ENCODE data around the gene TPM2.

Gene TPM2

DNA sequence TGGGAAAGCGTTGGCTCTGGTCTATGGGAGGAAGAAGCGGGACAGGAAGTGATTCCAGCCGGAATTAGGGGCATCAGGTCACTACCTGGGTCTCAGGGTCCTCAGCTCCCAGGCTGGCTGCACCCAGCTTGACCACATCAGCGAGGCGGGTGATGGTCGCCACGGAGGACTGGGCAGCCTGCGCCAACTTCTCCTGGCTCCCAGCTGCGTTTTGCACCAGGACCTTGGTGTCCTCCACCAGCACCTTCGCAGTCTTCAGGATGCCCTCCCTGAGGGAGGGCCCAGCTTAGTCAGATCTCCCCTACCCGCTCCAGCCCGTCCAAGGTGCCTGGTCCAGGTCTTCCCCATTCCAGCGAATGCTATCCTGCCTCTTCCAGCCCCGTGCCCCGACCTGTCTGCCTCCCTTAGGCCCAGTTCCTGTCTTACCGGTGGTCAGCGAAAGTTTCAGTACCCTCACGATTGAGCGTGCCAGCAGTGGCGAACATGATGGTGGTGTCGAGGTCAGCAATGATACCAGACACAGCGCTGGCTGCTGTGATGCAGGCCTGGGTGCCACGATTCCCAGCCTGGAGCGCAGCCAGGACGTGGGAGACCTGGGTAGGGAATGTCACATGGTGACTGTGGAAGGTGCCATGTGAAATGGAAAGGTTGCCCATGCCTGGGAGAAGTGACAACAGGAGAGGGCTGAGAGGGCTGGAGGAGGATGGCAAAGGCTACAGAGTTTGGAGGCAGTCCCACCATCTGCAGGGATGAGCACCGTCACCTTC, 14.4 kb upstream of the TPM2 start:
- no peaks in the 10 kb centered on the region for H3K9me3 ChIP-seq (ENCODE audit: insufficient read depth, low read length)
- peaks cover 85% of the 10 kb centered on the region for H3K36me3 ChIP-seq (replicated peaks; ENCODE audit: low read depth, low read length)
- no peaks in the 10 kb centered on the region for H3K4me1 ChIP-seq (ENCODE audit: low read length)
- H3K27me3 ChIP-seq (ENCODE audit: low read depth, low read length): no peaks in the 10 kb centered on the region
- no peak overlapping the region for H3K9ac ChIP-seq (ENCODE audit: low read length)
- H3K4me3 ChIP-seq (ENCODE audit: low read length): no peak overlapping the region
- H3K4me2 ChIP-seq (ENCODE audit: low read length): no peak overlapping the region
- H2AFZ ChIP-seq (ENCODE audit: low read depth, low read length): no peak overlapping the region
- H4K20me1 ChIP-seq (ENCODE audit: insufficient read depth, low read length): no peaks in the 10 kb centered on the region
- no peaks in the 10 kb centered on the region for H3K79me2 ChIP-seq (ENCODE audit: low read length)
- TF ChIP-seq, protein P1, sequence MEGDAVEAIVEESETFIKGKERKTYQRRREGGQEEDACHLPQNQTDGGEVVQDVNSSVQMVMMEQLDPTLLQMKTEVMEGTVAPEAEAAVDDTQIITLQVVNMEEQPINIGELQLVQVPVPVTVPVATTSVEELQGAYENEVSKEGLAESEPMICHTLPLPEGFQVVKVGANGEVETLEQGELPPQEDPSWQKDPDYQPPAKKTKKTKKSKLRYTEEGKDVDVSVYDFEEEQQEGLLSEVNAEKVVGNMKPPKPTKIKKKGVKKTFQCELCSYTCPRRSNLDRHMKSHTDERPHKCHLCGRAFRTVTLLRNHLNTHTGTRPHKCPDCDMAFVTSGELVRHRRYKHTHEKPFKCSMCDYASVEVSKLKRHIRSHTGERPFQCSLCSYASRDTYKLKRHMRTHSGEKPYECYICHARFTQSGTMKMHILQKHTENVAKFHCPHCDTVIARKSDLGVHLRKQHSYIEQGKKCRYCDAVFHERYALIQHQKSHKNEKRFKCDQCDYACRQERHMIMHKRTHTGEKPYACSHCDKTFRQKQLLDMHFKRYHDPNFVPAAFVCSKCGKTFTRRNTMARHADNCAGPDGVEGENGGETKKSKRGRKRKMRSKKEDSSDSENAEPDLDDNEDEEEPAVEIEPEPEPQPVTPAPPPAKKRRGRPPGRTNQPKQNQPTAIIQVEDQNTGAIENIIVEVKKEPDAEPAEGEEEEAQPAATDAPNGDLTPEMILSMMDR (IDR thresholded peaks at IDR 0.05; ENCODE audit: low read depth, low read length): no peak
- no peak for TF ChIP-seq EZH2phosphoT487 (IDR thresholded peaks at IDR 0.05; ENCODE audit: low read depth)
- H3K27ac ChIP-seq (ENCODE audit: low read length): no peak overlapping the region

DNA sequence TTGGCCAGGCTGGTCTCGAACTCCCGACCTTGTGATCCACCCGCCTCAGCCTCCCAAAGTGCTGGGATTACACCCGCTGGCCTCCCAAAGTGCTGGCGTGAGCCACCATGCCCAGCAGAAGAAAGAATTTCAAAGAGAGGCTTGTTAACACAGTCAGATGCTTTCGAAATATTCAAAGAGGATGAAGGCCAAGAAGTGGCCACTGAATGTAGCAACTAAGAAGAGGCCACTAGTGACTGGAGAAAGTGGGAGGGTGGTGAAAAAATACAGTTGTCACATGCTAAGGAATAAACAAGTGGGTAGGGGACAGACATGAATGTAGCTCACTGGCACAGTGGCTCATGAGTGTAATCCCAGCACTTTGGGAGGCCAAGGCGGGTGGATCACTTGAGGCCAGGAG, 13.0 kb upstream of the TPM2 start:
- Histone ChIP-seq H3K4me2 (ENCODE audit: low read length) (no peak overlapping the region), H3K9me3 (ENCODE audit: insufficient read depth, low read length) (no peaks in the 10 kb centered on the region), H3K4me3 (ENCODE audit: low read length) (no peak overlapping the region), H2AFZ (ENCODE audit: low read depth, low read length) (no peak overlapping the region), H3K79me2 (ENCODE audit: low read length) (no peaks in the 10 kb centered on the region), H3K27ac (ENCODE audit: low read length) (no peak overlapping the region), H3K4me1 (ENCODE audit: low read length) (no peaks in the 10 kb centered on the region), H4K20me1 (ENCODE audit: insufficient read depth, low read length) (no peaks in the 10 kb centered on the region), H3K9ac (ENCODE audit: low read length) (no peak overlapping the region), H3K36me3 (replicated peaks; ENCODE audit: low read depth, low read length) (peaks cover 88% of the 10 kb centered on the region), H3K27me3 (ENCODE audit: low read depth, low read length) (no peaks in the 10 kb centered on the region)
- TF ChIP-seq, protein P1 (IDR thresholded peaks at IDR 0.05; ENCODE audit: low read depth, low read length): no peak
- TF ChIP-seq EZH2phosphoT487 (IDR thresholded peaks at IDR 0.05; ENCODE audit: low read depth): no peak

DNA sequence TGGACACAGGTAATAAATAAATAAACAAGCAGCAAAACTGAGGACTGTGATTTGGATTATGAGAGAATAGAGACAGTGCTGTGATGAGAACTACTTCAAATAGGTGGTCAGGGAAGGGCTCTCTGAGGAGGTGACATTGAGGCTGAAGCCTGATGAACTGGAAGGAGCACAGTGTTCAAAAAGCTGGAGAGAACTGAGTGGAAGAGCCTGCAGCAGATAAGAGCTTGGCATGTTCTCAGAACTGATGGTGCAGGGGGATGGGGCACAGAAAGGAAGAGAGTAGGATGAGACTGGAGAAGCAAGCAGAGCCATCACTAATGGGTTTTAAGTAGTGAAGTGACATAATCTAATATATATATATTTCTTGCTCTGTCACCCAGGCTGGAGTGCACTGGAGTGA, 11.2 kb upstream of the TPM2 start:
- H3K4me1 ChIP-seq (ENCODE audit: low read length): no peaks in the 10 kb centered on the region
- peaks cover 84% of the 10 kb centered on the region for H3K36me3 ChIP-seq (replicated peaks; ENCODE audit: low read depth, low read length)
- no peak overlapping the region for H3K4me2 ChIP-seq (ENCODE audit: low read length)
- H3K9me3 ChIP-seq (ENCODE audit: insufficient read depth, low read length): no peaks in the 10 kb centered on the region
- no peak overlapping the region for H3K9ac ChIP-seq (ENCODE audit: low read length)
- no peaks in the 10 kb centered on the region for H3K27me3 ChIP-seq (ENCODE audit: low read depth, low read length)
- no peak for TF ChIP-seq EZH2phosphoT487 (IDR thresholded peaks at IDR 0.05; ENCODE audit: low read depth)
- TF ChIP-seq, protein P1 (IDR thresholded peaks at IDR 0.05; ENCODE audit: low read depth, low read length): no peak
- H3K79me2 ChIP-seq (ENCODE audit: low read length): no peaks in the 10 kb centered on the region
- no peaks in the 10 kb centered on the region; the same call in 1 of the 2 replicates for H4K20me1 ChIP-seq (ENCODE audit: insufficient read depth, low read length)
- H3K27ac ChIP-seq (ENCODE audit: low read length): no peak overlapping the region
- no peak overlapping the region for H3K4me3 ChIP-seq (ENCODE audit: low read length)
- H2AFZ ChIP-seq (ENCODE audit: low read depth, low read length): no peak overlapping the region

DNA sequence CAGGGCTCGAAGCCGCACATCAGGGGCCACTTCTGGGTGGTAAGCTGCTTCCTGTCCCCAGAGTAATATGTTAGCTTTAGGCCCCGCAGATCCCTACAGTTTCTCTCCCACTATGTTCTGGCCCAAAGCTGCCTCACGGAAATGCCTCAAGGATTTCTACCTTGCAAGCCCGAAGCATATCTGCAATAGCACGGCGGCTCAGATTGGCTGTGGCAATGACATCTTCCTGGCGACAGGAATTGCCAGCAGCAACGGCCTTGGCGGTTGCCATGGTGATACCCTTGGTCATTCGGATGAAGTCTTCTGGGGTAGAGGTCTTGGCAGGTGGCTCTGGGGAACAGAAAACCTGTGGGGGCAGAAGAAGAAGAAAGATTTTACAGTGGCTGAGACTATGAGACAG, 10.3 kb upstream of the TPM2 start:
- no peak for TF ChIP-seq EZH2phosphoT487 (IDR thresholded peaks at IDR 0.05; ENCODE audit: low read depth)
- TF ChIP-seq, protein P1 (IDR thresholded peaks at IDR 0.05; ENCODE audit: low read depth, low read length): no peak
- Histone ChIP-seq H3K36me3 (replicated peaks; ENCODE audit: low read depth, low read length) (peaks cover 80% of the 10 kb centered on the region), H4K20me1 (ENCODE audit: insufficient read depth, low read length) (no peaks in the 10 kb centered on the region; the same call in 1 of the 2 replicates), H3K4me3 (ENCODE audit: low read length) (no peak overlapping the region), H3K79me2 (ENCODE audit: low read length) (no peaks in the 10 kb centered on the region), H3K27me3 (ENCODE audit: low read depth, low read length) (no peaks in the 10 kb centered on the region), H3K4me2 (ENCODE audit: low read length) (no peak overlapping the region), H3K27ac (ENCODE audit: low read length) (no peak overlapping the region), H3K4me1 (ENCODE audit: low read length) (no peaks in the 10 kb centered on the region), H3K9me3 (ENCODE audit: insufficient read depth, low read length) (no peaks in the 10 kb centered on the region), H3K9ac (ENCODE audit: low read length) (no peak overlapping the region), H2AFZ (ENCODE audit: low read depth, low read length) (no peak overlapping the region)

All from OCI-LY3 (cell line).